IMR-90 (cell line): ENCODE results near the gene MAU2. TPM values are rescaled to one million over a fixed set of nuclear protein-coding genes. Genes with fewer than 3 reads are reported as not detected.

ENCODE experiments used
- ATAC-seq: fragments of 200-7000 bp; cut with Tn5 transposase; 2 replicates; pipeline ENCODE4 v1.9.1; 2020; ENCODE audit warnings: low read depth, mild to moderate bottlenecking, moderate library complexity
- BruUV-seq: library from RNA; stranded (reverse); fragments of 400-500 nt; replicated peaks from 2 replicates; lab custom pipeline; 2021; lab: Mats Ljungman, UMichigan
- CTCF ChIA-PET: fragments of 300-600 bp; formaldehyde crosslinking; extraction: SDS; loops from one replicate; lab custom pipeline; 2021; ENCODE audit warnings: antibody characterized with exemption; lab: Yijun Ruan, JAX
- POLR2A ChIA-PET: fragments of 300-600 bp; sonication (Branson Sonifier 250); formaldehyde crosslinking; loops from one replicate; lab custom pipeline; 2022; ENCODE audit warnings: antibody characterized with exemption; ENCODE audit not compliant: unreplicated experiment; lab: Charles Lee
- DNase-seq: peaks from one replicate; pipeline ENCODE4 v3.0.0; 2013
- H2AFZ ChIP-seq: replicated peaks from 2 replicates; pipeline ENCODE3; 2013; ENCODE audit warnings: low read length, mild to moderate bottlenecking; ENCODE audit not compliant: poor library complexity
- H2AK5ac ChIP-seq: 2 replicates; pipeline ENCODE4 v1.6.1; 2013; ENCODE audit warnings: low read depth, low read length, inconsistent platforms
- H2AK9ac ChIP-seq: replicated peaks from 2 replicates; pipeline ENCODE3; 2013; ENCODE audit warnings: mild to moderate bottlenecking, low read depth, low read length, moderate library complexity; ENCODE audit not compliant: poor library complexity
- H2BK120ac ChIP-seq: 2 replicates; pipeline ENCODE4 v1.6.1; 2013; ENCODE audit warnings: low read depth, low read length, inconsistent platforms
- H2BK15ac ChIP-seq: 3 replicates; pipeline ENCODE4 v1.6.1; 2013; ENCODE audit warnings: low read depth, low read length, inconsistent platforms
- H2BK20ac ChIP-seq: 2 replicates; pipeline ENCODE4 v1.6.1; 2013; ENCODE audit warnings: low read depth, mild to moderate bottlenecking, inconsistent platforms, low read length, moderate library complexity
- H2BK5ac ChIP-seq: 2 replicates; pipeline ENCODE4 v1.6.1; 2013; ENCODE audit warnings: mild to moderate bottlenecking, low read depth, low read length, inconsistent platforms; ENCODE audit not compliant: poor library complexity, severe bottlenecking
- H3K14ac ChIP-seq: replicated peaks from 2 replicates; pipeline ENCODE4 v1.6.1; 2013; ENCODE audit warnings: low read depth, low read length, inconsistent platforms
- H3K18ac ChIP-seq: 2 replicates; pipeline ENCODE4 v1.6.1; 2013; ENCODE audit warnings: low read depth, low read length, control low read depth
- H3K23ac ChIP-seq: 2 replicates; pipeline ENCODE4 v1.6.1; 2013; ENCODE audit warnings: low read depth, low read length, inconsistent platforms
- H3K27ac ChIP-seq: 2 replicates; pipeline ENCODE4 v1.5.1; 2013; ENCODE audit warnings: mild to moderate bottlenecking, control low read depth, low read length; ENCODE audit not compliant: insufficient read depth
- H3K27me3 ChIP-seq: 2 replicates; pipeline ENCODE4 v1.6.1; 2013; ENCODE audit warnings: low read length; ENCODE audit not compliant: control insufficient read depth, insufficient read depth
- H3K36me3 ChIP-seq: 2 replicates; pipeline ENCODE4 v1.6.1; 2013; ENCODE audit warnings: low read length, mixed read lengths; ENCODE audit not compliant: control insufficient read depth, insufficient read depth
- H3K4ac ChIP-seq: 2 replicates; pipeline ENCODE4 v1.6.1; 2013; ENCODE audit warnings: low read depth, low read length, inconsistent platforms
- H3K4me1 ChIP-seq: 2 replicates; pipeline ENCODE4 v1.6.1; 2013; ENCODE audit warnings: low read length, mixed read lengths; ENCODE audit not compliant: control insufficient read depth, insufficient read depth
- H3K4me2 ChIP-seq: 2 replicates; pipeline ENCODE4 v1.6.1; 2013; ENCODE audit warnings: low read depth, mild to moderate bottlenecking, control low read depth, low read length, moderate library complexity
- H3K4me3 ChIP-seq: 2 replicates; pipeline ENCODE4 v1.5.1; 2013; ENCODE audit warnings: low read depth, mild to moderate bottlenecking, control low read depth, low read length, moderate library complexity; ENCODE audit not compliant: insufficient read depth
- H3K56ac ChIP-seq: 2 replicates; pipeline ENCODE4 v1.6.1; 2013; ENCODE audit warnings: low read length, inconsistent platforms; ENCODE audit not compliant: insufficient read depth; ENCODE audit errors: extremely low read depth
- H3K79me1 ChIP-seq, 2 experiments: 2 replicates each; pipeline ENCODE4 v1.6.1; 2013; ENCODE audit warnings: low read length in 2 of 2, inconsistent platforms in 1 of 2, low read depth in 1 of 2
- H3K9ac ChIP-seq: 2 replicates; pipeline ENCODE4 v1.6.1; 2013; ENCODE audit warnings: low read depth, low read length, control low read depth
- H3K9me1 ChIP-seq: 2 replicates; pipeline ENCODE4 v1.6.1; 2013; ENCODE audit warnings: low read length, inconsistent platforms; ENCODE audit not compliant: insufficient read depth
- H3K9me3 ChIP-seq: 2 replicates; pipeline ENCODE4 v1.6.1; 2013; ENCODE audit warnings: low read length; ENCODE audit not compliant: control insufficient read depth, insufficient read depth
- H4K20me1 ChIP-seq: 2 replicates; pipeline ENCODE4 v1.6.1; 2013; ENCODE audit warnings: low read length, inconsistent platforms; ENCODE audit not compliant: insufficient read depth
- H4K5ac ChIP-seq: 2 replicates; pipeline ENCODE4 v1.6.1; 2013; ENCODE audit warnings: mild to moderate bottlenecking, low read depth, low read length, control low read depth
- H4K8ac ChIP-seq, 2 experiments: 2 replicates each; pipeline ENCODE4 v1.6.1; 2013; ENCODE audit warnings: low read depth in 2 of 2, low read length in 2 of 2, control low read depth in 1 of 2, inconsistent platforms in 1 of 2
- H4K91ac ChIP-seq: 2 replicates; pipeline ENCODE4 v1.6.1; 2013; ENCODE audit warnings: low read depth, low read length, inconsistent platforms; ENCODE audit not compliant: insufficient read depth
- BHLHE40 ChIP-seq: fragments of 150-350 bp; IDR thresholded peaks from 2 replicates; pipeline ENCODE4 v1.6.1; 2016; ENCODE audit warnings: mild to moderate bottlenecking, low read depth, low read length
- CEBPB ChIP-seq: IDR thresholded peaks from 2 replicates; pipeline ENCODE4 v1.6.1; 2012; ENCODE audit warnings: low read depth, low read length, improper control_type of control experiment
- CHD1 ChIP-seq: IDR thresholded peaks from 2 replicates; pipeline ENCODE4 v1.6.1; 2012; ENCODE audit warnings: low read depth, low read length, improper control_type of control experiment
- FOS ChIP-seq: fragments of 150-350 bp; IDR thresholded peaks from 2 replicates; pipeline ENCODE4 v1.6.1; 2016; ENCODE audit warnings: low read depth, low read length
- MAFK ChIP-seq: IDR thresholded peaks from 2 replicates; pipeline ENCODE4 v1.6.1; 2012; ENCODE audit warnings: low read depth, low read length, improper control_type of control experiment
- MAZ ChIP-seq: IDR thresholded peaks from 2 replicates; pipeline ENCODE4 v1.6.1; 2012; ENCODE audit warnings: low read depth, mild to moderate bottlenecking, low read length, improper control_type of control experiment, moderate library complexity, borderline replicate concordance
- MXI1 ChIP-seq: IDR thresholded peaks from 2 replicates; pipeline ENCODE4 v1.6.1; 2012; ENCODE audit warnings: low read depth, mild to moderate bottlenecking, low read length, moderate library complexity, borderline replicate concordance
- NFE2L2 ChIP-seq: fragments of 150-350 bp; IDR thresholded peaks from 2 replicates; pipeline ENCODE4 v1.6.1; 2016; ENCODE audit warnings: low read depth, mild to moderate bottlenecking, low read length
- POLR2A ChIP-seq: IDR thresholded peaks from 2 replicates; pipeline ENCODE4 v1.6.1; 2012; ENCODE audit warnings: mild to moderate bottlenecking, low read depth, low read length
- RAD21 ChIP-seq: IDR thresholded peaks from 2 replicates; pipeline ENCODE4 v1.6.1; 2012; ENCODE audit warnings: low read length, improper control_type of control experiment
- RCOR1 ChIP-seq: IDR thresholded peaks from 2 replicates; pipeline ENCODE4 v1.6.1; 2012; ENCODE audit warnings: mild to moderate bottlenecking, low read length, improper control_type of control experiment; ENCODE audit not compliant: insufficient replicate concordance
- RFX5 ChIP-seq: IDR thresholded peaks from 2 replicates; pipeline ENCODE4 v1.8.0; 2012; ENCODE audit warnings: low read depth, mild to moderate bottlenecking, low read length, moderate library complexity
- SMC3 ChIP-seq: fragments of 150-350 bp; IDR thresholded peaks from 2 replicates; pipeline ENCODE4 v1.6.1; 2016; ENCODE audit warnings: low read depth, mild to moderate bottlenecking, antibody characterized with exemption, low read length, moderate library complexity
- WGBS, 2 experiments: methylation state at CpG; one replicate each; pipeline versions ENCODE4 v1.1.5 to v1.1.7; 2013; ENCODE audit warnings: missing lambda C conversion rate in 2 of 2; ENCODE audit not compliant: insufficient read length in 1 of 2; ENCODE audit errors: extremely low coverage in 2 of 2; 5-methylcytosine and 5-hydroxymethylcytosine counted together
- dilution Hi-C: fragments of 300-500 bp; cut with HindIII; formaldehyde crosslinking; loops from one replicate; pipeline ENCODE4 v1.14.3; 2018; ENCODE audit warnings: low sequenced_read_pairs; ENCODE audit not compliant: unreplicated experiment
- in situ Hi-C: fragments of 300-500 bp; cut with MboI; formaldehyde crosslinking; loops from 3 replicates; pipeline ENCODE4 v1.14.3; 2019; ENCODE audit warnings: low sequenced_read_pairs, inconsistent platforms, mixed read lengths
- intact Hi-C: fragments of 100-400 bp; cut with micrococcal nuclease; formaldehyde crosslinking; loops from 2 replicates; pipeline ENCODE4 v1.10.0; 2022
- polyA plus RNA-seq, 3 experiments: library from polyadenylated mRNA; depleted of rRNA; stranded (reverse); fragments of >200 nt; gene quantifications; 2 replicates each; pipeline ENCODE4 v1.2.3, GENCODE V29; 2012; ENCODE audit warnings: low replicate concordance in 1 of 3
- total RNA-seq: library from RNA; depleted of rRNA; stranded (reverse); fragments of >200 nt; gene quantifications from 2 replicates; pipeline ENCODE4 v1.2.3, GENCODE V29; 2012
- TF ChIP-seq, protein P1 (sequence below): fragments of 150-350 bp; IDR thresholded peaks from 2 replicates; pipeline ENCODE4 v1.6.1; 2016; ENCODE audit warnings: low read depth, mild to moderate bottlenecking, low read length, moderate library complexity, borderline replicate concordance
- TF ChIP-seq, protein P2 (sequence below): fragments of 150-350 bp; IDR thresholded peaks from 2 replicates; pipeline ENCODE4 v1.6.1; 2017; ENCODE audit warnings: mild to moderate bottlenecking, antibody characterized with exemption, low read length, low read depth
- TF ChIP-seq, protein P3 (sequence below): conservative IDR thresholded peaks from 2 replicates; pipeline ENCODE4 v1.5.1; 2012; ENCODE audit warnings: mild to moderate bottlenecking, low read depth, low read length, improper control_type of control experiment

MAU2 gene
- total and polyA plus RNA-seq, 2 of the 4 experiments (the other 2 are of a cell fraction) = 24.6 to 31.1 TPM

DNA sequence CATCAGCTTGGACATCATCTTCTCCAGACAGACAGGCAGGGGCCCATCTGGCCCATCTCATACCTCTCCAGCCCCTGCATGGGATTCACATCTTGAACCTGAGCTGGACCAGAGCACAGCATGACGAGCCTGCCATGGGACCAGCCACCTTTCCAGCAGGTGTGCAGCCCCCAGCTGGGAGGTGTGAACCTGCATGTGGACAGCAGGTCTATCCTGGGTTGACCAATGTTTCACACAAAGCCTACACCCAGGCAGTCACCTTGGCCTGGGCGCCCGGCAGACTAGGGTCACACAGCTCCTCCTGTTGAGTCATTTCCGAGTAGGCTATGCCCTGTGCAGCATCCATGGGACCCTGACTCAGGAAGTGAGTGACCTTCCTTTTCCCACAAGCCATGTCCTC is 41.4 kb downstream of the MAU2 start:
- DNase-seq (no peak), ATAC-seq (no peak)
- Histone ChIP-seq H2BK120ac (no peak overlapping the region), H2BK5ac (no peak overlapping the region), H4K91ac (no peak overlapping the region; the same call in 1 of the 2 replicates), H3K36me3 (peaks cover 6% of the 10 kb centered on the region; the same call in 1 of the 2 replicates), H3K4me1 (peaks cover 2% of the 10 kb centered on the region; the same call in 1 of the 2 replicates), H3K79me1 (no peaks in the 10 kb centered on the region; a peak in 1 of 4 replicates), H2AFZ (peak overlapping the region; percentile 11), H3K9me1 (no peaks in the 10 kb centered on the region), H3K18ac (no peak overlapping the region), H3K9me3 (no peaks in the 10 kb centered on the region), H3K23ac (no peak overlapping the region), H3K14ac (no peak overlapping the region), H3K27ac (no peak overlapping the region), H3K4me2 (no peak overlapping the region), H2BK20ac (no peak overlapping the region), H2BK15ac (no peak overlapping the region), H4K5ac (no peak overlapping the region), H3K27me3 (no peaks in the 10 kb centered on the region), H3K9ac (no peak overlapping the region), H4K8ac (no peak overlapping the region), H4K20me1 (no peaks in the 10 kb centered on the region), H3K4me3 (no peak overlapping the region), H2AK5ac (no peak overlapping the region), H3K4ac (no peak overlapping the region), H3K56ac (no peak overlapping the region), H2AK9ac (peak overlapping the region; percentile 55)
- POLR2A ChIA-PET = no interaction called here
- TF ChIP-seq, protein P1, sequence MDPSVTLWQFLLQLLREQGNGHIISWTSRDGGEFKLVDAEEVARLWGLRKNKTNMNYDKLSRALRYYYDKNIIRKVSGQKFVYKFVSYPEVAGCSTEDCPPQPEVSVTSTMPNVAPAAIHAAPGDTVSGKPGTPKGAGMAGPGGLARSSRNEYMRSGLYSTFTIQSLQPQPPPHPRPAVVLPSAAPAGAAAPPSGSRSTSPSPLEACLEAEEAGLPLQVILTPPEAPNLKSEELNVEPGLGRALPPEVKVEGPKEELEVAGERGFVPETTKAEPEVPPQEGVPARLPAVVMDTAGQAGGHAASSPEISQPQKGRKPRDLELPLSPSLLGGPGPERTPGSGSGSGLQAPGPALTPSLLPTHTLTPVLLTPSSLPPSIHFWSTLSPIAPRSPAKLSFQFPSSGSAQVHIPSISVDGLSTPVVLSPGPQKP = no peak
- TF ChIP-seq MXI1 = no peak
- no peak for TF ChIP-seq BHLHE40
- TF ChIP-seq, protein P2, sequence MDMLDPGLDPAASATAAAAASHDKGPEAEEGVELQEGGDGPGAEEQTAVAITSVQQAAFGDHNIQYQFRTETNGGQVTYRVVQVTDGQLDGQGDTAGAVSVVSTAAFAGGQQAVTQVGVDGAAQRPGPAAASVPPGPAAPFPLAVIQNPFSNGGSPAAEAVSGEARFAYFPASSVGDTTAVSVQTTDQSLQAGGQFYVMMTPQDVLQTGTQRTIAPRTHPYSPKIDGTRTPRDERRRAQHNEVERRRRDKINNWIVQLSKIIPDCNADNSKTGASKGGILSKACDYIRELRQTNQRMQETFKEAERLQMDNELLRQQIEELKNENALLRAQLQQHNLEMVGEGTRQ = no peak
- TF ChIP-seq, protein P3, sequence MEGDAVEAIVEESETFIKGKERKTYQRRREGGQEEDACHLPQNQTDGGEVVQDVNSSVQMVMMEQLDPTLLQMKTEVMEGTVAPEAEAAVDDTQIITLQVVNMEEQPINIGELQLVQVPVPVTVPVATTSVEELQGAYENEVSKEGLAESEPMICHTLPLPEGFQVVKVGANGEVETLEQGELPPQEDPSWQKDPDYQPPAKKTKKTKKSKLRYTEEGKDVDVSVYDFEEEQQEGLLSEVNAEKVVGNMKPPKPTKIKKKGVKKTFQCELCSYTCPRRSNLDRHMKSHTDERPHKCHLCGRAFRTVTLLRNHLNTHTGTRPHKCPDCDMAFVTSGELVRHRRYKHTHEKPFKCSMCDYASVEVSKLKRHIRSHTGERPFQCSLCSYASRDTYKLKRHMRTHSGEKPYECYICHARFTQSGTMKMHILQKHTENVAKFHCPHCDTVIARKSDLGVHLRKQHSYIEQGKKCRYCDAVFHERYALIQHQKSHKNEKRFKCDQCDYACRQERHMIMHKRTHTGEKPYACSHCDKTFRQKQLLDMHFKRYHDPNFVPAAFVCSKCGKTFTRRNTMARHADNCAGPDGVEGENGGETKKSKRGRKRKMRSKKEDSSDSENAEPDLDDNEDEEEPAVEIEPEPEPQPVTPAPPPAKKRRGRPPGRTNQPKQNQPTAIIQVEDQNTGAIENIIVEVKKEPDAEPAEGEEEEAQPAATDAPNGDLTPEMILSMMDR = no peak
- TF ChIP-seq RAD21 = no peak
- TF ChIP-seq NFE2L2 = no peak
- no peak for TF ChIP-seq RFX5
- no peak for TF ChIP-seq RCOR1
- no peak for TF ChIP-seq SMC3
- no peak for TF ChIP-seq MAFK
- TF ChIP-seq MAZ = no peak
- TF ChIP-seq FOS = no peak
- no peak for TF ChIP-seq CEBPB
- TF ChIP-seq CHD1 = no peak
- TF ChIP-seq POLR2A = no peak
- CTCF ChIA-PET = interaction anchor here (1.4 kb wide), 1 partner anchor 128 kb away, joined by 3 read pairs; no protein-coding TSS in a partner anchor
- BruUV-seq = no TSS peak
- in situ Hi-C loops = no loop called here
- dilution Hi-C loops = no loop called here
- 80% methylated on average over 1 of the region's 4 CpGs; no CpG with 5 or more reads in 1 of the 2 experiments for WGBS, 2 experiments
- intact Hi-C loops = no loop called here
